ENCODE measurements around the gene SCN4B.

GRCh38 chr11:118146554-118146953 lies 6.1 kb downstream of the SCN4B start:
- no peak for TF ChIP-seq POLR2A (IDR thresholded peaks at IDR 0.05; ENCODE audit: low read length)
- TF ChIP-seq GATA1 (IDR thresholded peaks at IDR 0.05; ENCODE audit: low read depth, low read length): no peak
